IMR-90 (cell line): ENCODE measurements around the gene FRY. TPM values are rescaled to one million over a fixed set of nuclear protein-coding genes. Genes with fewer than 3 reads are reported as not detected.
A peak's percentile ranks its signal among the peaks of the same experiment; 100 is the strongest.

Experiments used
- ATAC-seq: fragments of 200-7000 bp; cut with Tn5 transposase; 2 replicates; pipeline ENCODE4 v1.9.1; 2020; ENCODE audit warnings: low read depth, mild to moderate bottlenecking, moderate library complexity
- BruUV-seq: library from RNA; stranded (reverse); fragments of 400-500 nt; replicated peaks from 2 replicates; lab custom pipeline; 2021; lab: Mats Ljungman, UMichigan
- CTCF ChIA-PET: fragments of 300-600 bp; formaldehyde crosslinking; extraction: SDS; loops from one replicate; lab custom pipeline; 2021; ENCODE audit warnings: antibody characterized with exemption; lab: Yijun Ruan, JAX
- POLR2A ChIA-PET: fragments of 300-600 bp; sonication (Branson Sonifier 250); formaldehyde crosslinking; loops from one replicate; lab custom pipeline; 2022; ENCODE audit warnings: antibody characterized with exemption; ENCODE audit not compliant: unreplicated experiment; lab: Charles Lee
- DNase-seq: peaks from one replicate; pipeline ENCODE4 v3.0.0; 2013
- H2AFZ ChIP-seq: replicated peaks from 2 replicates; pipeline ENCODE3; 2013; ENCODE audit warnings: low read length, mild to moderate bottlenecking; ENCODE audit not compliant: poor library complexity
- H2AK5ac ChIP-seq: 2 replicates; pipeline ENCODE4 v1.6.1; 2013; ENCODE audit warnings: low read depth, low read length, inconsistent platforms
- H2AK9ac ChIP-seq: replicated peaks from 2 replicates; pipeline ENCODE3; 2013; ENCODE audit warnings: mild to moderate bottlenecking, low read depth, low read length, moderate library complexity; ENCODE audit not compliant: poor library complexity
- H2BK120ac ChIP-seq: 2 replicates; pipeline ENCODE4 v1.6.1; 2013; ENCODE audit warnings: low read depth, low read length, inconsistent platforms
- H2BK15ac ChIP-seq: 3 replicates; pipeline ENCODE4 v1.6.1; 2013; ENCODE audit warnings: low read depth, low read length, inconsistent platforms
- H2BK20ac ChIP-seq: 2 replicates; pipeline ENCODE4 v1.6.1; 2013; ENCODE audit warnings: low read depth, mild to moderate bottlenecking, inconsistent platforms, low read length, moderate library complexity
- H2BK5ac ChIP-seq: 2 replicates; pipeline ENCODE4 v1.6.1; 2013; ENCODE audit warnings: mild to moderate bottlenecking, low read depth, low read length, inconsistent platforms; ENCODE audit not compliant: poor library complexity, severe bottlenecking
- H3K14ac ChIP-seq: replicated peaks from 2 replicates; pipeline ENCODE4 v1.6.1; 2013; ENCODE audit warnings: low read depth, low read length, inconsistent platforms
- H3K18ac ChIP-seq: 2 replicates; pipeline ENCODE4 v1.6.1; 2013; ENCODE audit warnings: low read depth, low read length, control low read depth
- H3K23ac ChIP-seq: 2 replicates; pipeline ENCODE4 v1.6.1; 2013; ENCODE audit warnings: low read depth, low read length, inconsistent platforms
- H3K27ac ChIP-seq: 2 replicates; pipeline ENCODE4 v1.5.1; 2013; ENCODE audit warnings: mild to moderate bottlenecking, control low read depth, low read length; ENCODE audit not compliant: insufficient read depth
- H3K27me3 ChIP-seq: 2 replicates; pipeline ENCODE4 v1.6.1; 2013; ENCODE audit warnings: low read length; ENCODE audit not compliant: control insufficient read depth, insufficient read depth
- H3K36me3 ChIP-seq: 2 replicates; pipeline ENCODE4 v1.6.1; 2013; ENCODE audit warnings: low read length, mixed read lengths; ENCODE audit not compliant: control insufficient read depth, insufficient read depth
- H3K4ac ChIP-seq: 2 replicates; pipeline ENCODE4 v1.6.1; 2013; ENCODE audit warnings: low read depth, low read length, inconsistent platforms
- H3K4me1 ChIP-seq: 2 replicates; pipeline ENCODE4 v1.6.1; 2013; ENCODE audit warnings: low read length, mixed read lengths; ENCODE audit not compliant: control insufficient read depth, insufficient read depth
- H3K4me2 ChIP-seq: 2 replicates; pipeline ENCODE4 v1.6.1; 2013; ENCODE audit warnings: low read depth, mild to moderate bottlenecking, control low read depth, low read length, moderate library complexity
- H3K4me3 ChIP-seq: 2 replicates; pipeline ENCODE4 v1.5.1; 2013; ENCODE audit warnings: low read depth, mild to moderate bottlenecking, control low read depth, low read length, moderate library complexity; ENCODE audit not compliant: insufficient read depth
- H3K56ac ChIP-seq: 2 replicates; pipeline ENCODE4 v1.6.1; 2013; ENCODE audit warnings: low read length, inconsistent platforms; ENCODE audit not compliant: insufficient read depth; ENCODE audit errors: extremely low read depth
- H3K79me1 ChIP-seq, 2 experiments: 2 replicates each; pipeline ENCODE4 v1.6.1; 2013; ENCODE audit warnings: low read length in 2 of 2, inconsistent platforms in 1 of 2, low read depth in 1 of 2
- H3K9ac ChIP-seq: 2 replicates; pipeline ENCODE4 v1.6.1; 2013; ENCODE audit warnings: low read depth, low read length, control low read depth
- H3K9me1 ChIP-seq: 2 replicates; pipeline ENCODE4 v1.6.1; 2013; ENCODE audit warnings: low read length, inconsistent platforms; ENCODE audit not compliant: insufficient read depth
- H3K9me3 ChIP-seq: 2 replicates; pipeline ENCODE4 v1.6.1; 2013; ENCODE audit warnings: low read length; ENCODE audit not compliant: control insufficient read depth, insufficient read depth
- H4K20me1 ChIP-seq: 2 replicates; pipeline ENCODE4 v1.6.1; 2013; ENCODE audit warnings: low read length, inconsistent platforms; ENCODE audit not compliant: insufficient read depth
- H4K5ac ChIP-seq: 2 replicates; pipeline ENCODE4 v1.6.1; 2013; ENCODE audit warnings: mild to moderate bottlenecking, low read depth, low read length, control low read depth
- H4K8ac ChIP-seq, 2 experiments: 2 replicates each; pipeline ENCODE4 v1.6.1; 2013; ENCODE audit warnings: low read depth in 2 of 2, low read length in 2 of 2, control low read depth in 1 of 2, inconsistent platforms in 1 of 2
- H4K91ac ChIP-seq: 2 replicates; pipeline ENCODE4 v1.6.1; 2013; ENCODE audit warnings: low read depth, low read length, inconsistent platforms; ENCODE audit not compliant: insufficient read depth
- CEBPB ChIP-seq: IDR thresholded peaks from 2 replicates; pipeline ENCODE4 v1.6.1; 2012; ENCODE audit warnings: low read depth, low read length, improper control_type of control experiment
- RFX5 ChIP-seq: IDR thresholded peaks from 2 replicates; pipeline ENCODE4 v1.8.0; 2012; ENCODE audit warnings: low read depth, mild to moderate bottlenecking, low read length, moderate library complexity
- WGBS, 2 experiments: methylation state at CpG; one replicate each; pipeline versions ENCODE4 v1.1.5 to v1.1.7; 2013; ENCODE audit warnings: missing lambda C conversion rate in 2 of 2; ENCODE audit not compliant: insufficient read length in 1 of 2; ENCODE audit errors: extremely low coverage in 2 of 2; 5-methylcytosine and 5-hydroxymethylcytosine counted together
- dilution Hi-C: fragments of 300-500 bp; cut with HindIII; formaldehyde crosslinking; loops from one replicate; pipeline ENCODE4 v1.14.3; 2018; ENCODE audit warnings: low sequenced_read_pairs; ENCODE audit not compliant: unreplicated experiment
- in situ Hi-C: fragments of 300-500 bp; cut with MboI; formaldehyde crosslinking; loops from 3 replicates; pipeline ENCODE4 v1.14.3; 2019; ENCODE audit warnings: low sequenced_read_pairs, inconsistent platforms, mixed read lengths
- intact Hi-C: fragments of 100-400 bp; cut with micrococcal nuclease; formaldehyde crosslinking; loops from 2 replicates; pipeline ENCODE4 v1.10.0; 2022
- polyA plus RNA-seq, 3 experiments: library from polyadenylated mRNA; depleted of rRNA; stranded (reverse); fragments of >200 nt; gene quantifications; 2 replicates each; pipeline ENCODE4 v1.2.3, GENCODE V29; 2012; ENCODE audit warnings: low replicate concordance in 1 of 3
- total RNA-seq: library from RNA; depleted of rRNA; stranded (reverse); fragments of >200 nt; gene quantifications from 2 replicates; pipeline ENCODE4 v1.2.3, GENCODE V29; 2012

The FRY gene
- total and polyA plus RNA-seq, 2 of the 4 experiments (the other 2 are of a cell fraction): 3.0 to 4.8 TPM

GRCh38 chr13:32309312-32310133, 277.9 kb downstream of the FRY start:
- H3K9me1 ChIP-seq: 0 out of 2 replicates have a peak, but pooled peaks cover 2% of the 10 kb centered on the region
- H2AK9ac ChIP-seq: no peak overlapping the region
- 0 out of 2 replicates have a peak overlapping the region, but pooled peaks have one; percentile 3 for H2AK5ac ChIP-seq
- H3K4me1 ChIP-seq: peaks cover 5% of the 10 kb centered on the region
- peak overlapping the region; percentile 69 for H3K4me2 ChIP-seq
- in situ Hi-C loops (loop anchor here (5.0 kb wide), 2 partner anchors 287 to 397 kb away; no protein-coding TSS in a partner anchor), dilution Hi-C loops (no loop called here), intact Hi-C loops (loop anchor here (1.0 to 5.0 kb wide), 6 partner anchors 47 to 399 kb away; partner anchors contain the start of gene FRY)
- peak overlapping the region; percentile 77 for H3K4ac ChIP-seq
- H2AFZ ChIP-seq: peak overlapping the region; percentile 76
- 63% methylated on average over 4 of the region's 10 CpGs; no CpG with 5 or more reads in 1 of the 2 experiments for WGBS, 2 experiments
- H2BK20ac ChIP-seq: peak overlapping the region; percentile 71
- H3K79me1 ChIP-seq: 0 out of 4 replicates have a peak, but pooled peaks cover 0 to under 1% of the 10 kb centered on the region in 2 experiments
- H3K27me3 ChIP-seq: no peaks in the 10 kb centered on the region
- peak overlapping the region; percentile 64 for H3K18ac ChIP-seq
- peak overlapping the region; percentile 34; the same call in 1 of the 2 replicates for H3K14ac ChIP-seq
- H4K8ac ChIP-seq: peak overlapping the region in 1 of 2 experiments; percentile 74; a peak in 2 of 4 replicates
- H3K23ac ChIP-seq: no peak overlapping the region; the same call in 1 of the 2 replicates
- ATAC-seq (peak; percentile 72), DNase-seq (peak; percentile 7)
- H4K91ac ChIP-seq: peak overlapping the region; percentile 16; the same call in 1 of the 2 replicates
- H2BK120ac ChIP-seq: peak overlapping the region; percentile 73
- no peak overlapping the region for H3K4me3 ChIP-seq
- TF ChIP-seq RFX5: no peak
- 0 out of 2 replicates have a peak, but pooled peaks have one; percentile 21 for TF ChIP-seq CEBPB
- H3K9me3 ChIP-seq: no peaks in the 10 kb centered on the region
- H3K36me3 ChIP-seq: no peaks in the 10 kb centered on the region
- H2BK5ac ChIP-seq: no peak overlapping the region
- no peak overlapping the region; the same call in 1 of the 2 replicates for H3K56ac ChIP-seq
- H3K9ac ChIP-seq: 0 out of 2 replicates have a peak overlapping the region, but pooled peaks have one; percentile 28
- no peaks in the 10 kb centered on the region for H4K20me1 ChIP-seq
- peak overlapping the region; percentile 17; the same call in 1 of the 3 replicates for H2BK15ac ChIP-seq
- no TSS peak for BruUV-seq
- H4K5ac ChIP-seq: peak overlapping the region; percentile 97
- CTCF ChIA-PET: interaction anchor here (1.0 kb wide), 1 partner anchor 277 kb away, joined by 3 read pairs; no protein-coding TSS in a partner anchor
- H3K27ac ChIP-seq: peak overlapping the region; percentile 7; the same call in 1 of the 2 replicates
- POLR2A ChIA-PET: no interaction called here
